NCI-H446 treated with DMSO at 0.1 percent for 48 hours (cell line): ENCODE measurements around the gene SNX33.

Source experiments
- DNase-seq: peaks from one replicate; lab custom pipeline; 2025; lab: John Stamatoyannopoulos, UW

The SNX33 gene

DNA sequence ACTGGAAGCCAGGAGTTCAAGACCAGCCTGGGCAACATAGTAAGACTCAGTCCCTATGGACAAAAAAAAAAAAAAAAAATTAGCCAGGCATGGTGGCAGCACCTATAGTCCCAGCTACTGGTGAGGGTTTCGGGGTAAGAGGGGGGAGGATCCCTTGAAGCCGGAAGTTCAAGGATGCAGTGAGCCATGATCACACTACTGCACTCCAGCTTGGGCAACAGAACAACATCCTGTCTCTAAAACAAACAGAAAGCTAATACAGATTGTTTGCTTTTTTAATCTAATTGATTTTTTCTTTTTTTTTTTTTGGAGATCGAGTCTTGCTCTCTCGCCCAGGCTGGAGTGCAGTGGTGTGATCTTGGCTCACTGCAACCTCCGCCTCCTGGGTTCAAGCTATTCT lies 6.1 kb upstream of the SNX33 start:
- no peak for DNase-seq

DNA sequence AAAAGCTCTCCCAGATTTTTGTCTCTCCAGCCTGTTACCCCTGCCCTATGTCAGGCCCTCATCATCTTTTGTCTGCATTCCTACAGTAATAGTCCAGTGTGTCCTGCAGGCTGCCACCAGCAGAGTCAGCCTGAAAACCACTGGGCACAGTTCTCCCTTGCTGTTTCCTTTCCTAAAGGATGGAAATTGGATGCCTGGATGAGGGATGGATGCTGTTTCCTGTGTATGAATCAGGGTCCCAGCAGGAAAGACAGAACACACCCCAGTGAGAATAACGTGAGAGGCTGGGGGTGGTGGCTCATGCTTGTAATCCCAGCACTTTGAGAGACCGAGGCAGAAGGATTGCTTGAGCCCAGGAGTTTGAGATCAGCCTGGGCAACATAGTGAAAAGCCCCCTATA lies 3.3 kb upstream of the SNX33 start:
- DNase-seq: no peak

DNA sequence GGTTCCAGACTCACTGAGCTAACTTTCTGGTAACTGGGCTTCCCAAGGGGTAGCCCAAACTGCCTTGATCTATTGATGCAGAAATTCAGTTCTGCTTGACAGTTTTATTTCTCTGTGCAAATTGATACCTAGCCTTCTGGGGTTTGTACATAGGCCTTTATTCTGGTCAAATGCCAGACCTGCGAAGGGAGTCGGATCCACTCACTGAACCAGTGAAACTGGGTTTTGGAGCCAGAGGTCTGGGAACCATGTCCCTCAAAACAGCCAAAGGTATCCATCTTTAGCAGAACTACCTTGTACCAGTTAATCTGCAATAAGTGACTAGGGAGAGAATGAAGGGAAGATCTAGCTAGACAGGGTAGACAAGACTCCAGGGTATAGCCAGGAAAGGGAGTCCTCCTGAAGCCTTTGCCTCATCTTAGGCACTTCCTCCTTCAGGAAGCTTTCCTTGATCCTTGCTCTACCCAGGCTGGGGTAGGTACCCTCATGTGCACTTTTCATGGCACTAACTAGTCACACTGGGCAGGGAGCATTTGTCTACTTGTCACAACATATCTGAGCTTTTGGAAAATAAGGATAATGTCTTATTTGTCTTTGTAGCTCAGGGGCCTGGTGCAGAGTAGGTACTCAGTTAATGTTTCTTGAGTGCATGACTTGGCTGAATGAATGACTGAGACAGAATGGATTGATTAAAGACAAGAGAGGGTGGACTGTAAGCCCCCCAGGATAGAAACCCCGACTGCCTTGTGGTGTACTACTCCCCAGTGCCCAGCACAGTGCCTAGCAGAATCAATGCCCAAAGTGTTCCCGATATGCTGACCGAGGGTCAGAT lies 1.4 kb upstream of the SNX33 start:
- DNase-seq: no peak

DNA sequence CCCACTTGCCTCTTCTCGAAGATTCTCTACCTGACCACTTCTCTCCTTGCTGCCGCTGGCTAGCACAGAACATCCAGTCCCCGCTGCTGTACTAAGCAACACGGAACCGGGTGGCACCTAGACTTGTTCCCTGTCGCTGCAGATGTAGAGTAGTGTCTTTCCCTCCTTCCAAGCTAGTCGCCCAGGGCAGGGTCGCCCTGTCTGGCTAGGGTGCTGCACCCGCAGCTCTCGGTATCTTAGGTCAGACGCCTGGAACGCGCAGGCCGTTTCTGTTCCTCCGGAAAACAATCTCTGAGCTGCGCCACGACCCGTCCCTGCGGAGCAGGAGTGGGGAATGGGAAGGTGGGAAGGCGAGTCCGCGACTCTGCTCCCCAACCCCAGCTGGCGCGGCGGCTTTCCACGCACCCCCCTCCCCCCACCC lies 758 bp upstream of the SNX33 start:
- no peak for DNase-seq

DNA sequence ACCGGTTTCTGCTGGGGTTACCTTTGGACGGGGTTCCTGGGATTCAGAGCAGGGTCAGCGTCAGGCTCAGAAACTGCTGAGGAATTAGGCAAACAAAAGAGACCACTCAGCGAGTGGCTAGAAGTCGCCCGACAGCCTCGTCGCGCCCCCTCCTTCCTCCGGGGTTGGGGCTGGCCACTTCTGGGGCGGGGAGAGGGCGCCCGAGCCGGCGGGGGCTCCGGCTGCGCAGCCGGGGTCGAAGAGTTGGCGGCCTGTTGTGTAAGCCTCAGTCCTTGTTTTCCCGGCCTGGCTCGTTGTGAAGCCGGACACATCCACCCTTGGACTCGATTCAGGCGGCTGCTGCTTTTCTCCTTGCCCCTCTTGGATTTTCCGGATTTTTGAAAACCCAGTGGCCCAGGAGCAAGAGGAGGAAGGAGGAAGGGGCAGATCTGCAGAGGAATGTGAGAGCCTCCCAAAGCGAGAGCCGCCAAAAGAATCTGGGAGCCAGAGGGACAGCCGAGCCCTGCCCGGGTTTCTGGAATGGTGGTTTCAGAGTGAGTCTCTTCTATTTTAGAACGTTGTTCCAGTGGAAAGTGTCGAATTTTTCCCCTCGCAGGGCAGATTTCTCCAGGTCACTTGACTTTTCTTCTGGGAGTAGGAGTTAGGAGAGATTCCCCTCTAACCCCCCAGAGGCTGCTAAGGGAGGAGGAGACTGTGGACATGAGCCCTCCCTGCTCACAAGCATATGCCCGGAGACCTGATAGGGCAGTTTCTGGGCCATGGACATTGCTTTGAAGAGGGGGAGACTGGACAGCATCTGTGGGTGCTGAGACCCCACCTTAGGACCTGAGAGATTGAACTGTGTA lies 666 bp downstream of the SNX33 start:
- DNase-seq: no peak

DNA sequence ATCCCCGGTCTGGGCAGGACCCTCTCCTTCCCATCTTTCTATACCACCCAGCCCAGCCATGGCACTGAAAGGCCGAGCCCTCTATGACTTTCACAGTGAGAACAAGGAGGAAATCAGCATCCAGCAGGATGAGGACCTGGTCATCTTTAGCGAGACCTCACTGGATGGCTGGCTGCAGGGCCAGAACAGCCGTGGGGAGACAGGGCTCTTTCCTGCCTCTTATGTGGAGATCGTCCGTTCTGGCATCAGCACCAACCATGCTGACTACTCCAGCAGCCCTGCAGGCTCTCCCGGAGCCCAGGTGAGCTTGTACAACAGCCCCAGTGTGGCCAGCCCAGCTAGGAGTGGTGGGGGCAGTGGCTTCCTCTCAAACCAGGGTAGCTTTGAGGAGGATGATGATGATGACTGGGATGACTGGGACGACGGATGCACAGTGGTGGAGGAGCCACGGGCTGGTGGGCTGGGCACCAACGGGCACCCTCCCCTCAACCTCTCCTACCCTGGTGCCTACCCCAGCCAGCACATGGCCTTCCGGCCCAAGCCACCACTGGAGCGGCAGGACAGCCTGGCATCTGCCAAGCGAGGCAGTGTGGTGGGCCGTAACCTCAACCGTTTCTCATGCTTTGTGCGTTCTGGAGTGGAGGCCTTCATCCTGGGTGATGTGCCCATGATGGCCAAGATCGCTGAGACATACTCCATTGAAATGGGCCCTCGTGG lies 1.5 kb downstream of the SNX33 start:
- no peak for DNase-seq

DNA sequence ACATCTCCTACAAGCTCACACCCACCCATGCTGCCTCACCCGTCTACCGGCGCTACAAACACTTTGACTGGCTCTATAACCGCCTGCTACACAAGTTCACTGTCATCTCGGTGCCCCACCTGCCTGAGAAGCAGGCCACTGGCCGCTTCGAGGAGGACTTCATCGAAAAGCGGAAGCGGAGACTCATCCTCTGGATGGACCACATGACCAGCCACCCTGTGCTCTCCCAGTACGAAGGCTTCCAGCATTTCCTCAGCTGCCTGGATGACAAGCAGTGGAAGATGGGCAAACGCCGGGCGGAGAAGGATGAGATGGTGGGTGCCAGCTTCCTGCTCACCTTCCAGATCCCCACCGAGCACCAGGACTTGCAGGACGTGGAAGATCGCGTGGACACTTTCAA lies 2.1 kb downstream of the SNX33 start:
- no peak for DNase-seq

DNA sequence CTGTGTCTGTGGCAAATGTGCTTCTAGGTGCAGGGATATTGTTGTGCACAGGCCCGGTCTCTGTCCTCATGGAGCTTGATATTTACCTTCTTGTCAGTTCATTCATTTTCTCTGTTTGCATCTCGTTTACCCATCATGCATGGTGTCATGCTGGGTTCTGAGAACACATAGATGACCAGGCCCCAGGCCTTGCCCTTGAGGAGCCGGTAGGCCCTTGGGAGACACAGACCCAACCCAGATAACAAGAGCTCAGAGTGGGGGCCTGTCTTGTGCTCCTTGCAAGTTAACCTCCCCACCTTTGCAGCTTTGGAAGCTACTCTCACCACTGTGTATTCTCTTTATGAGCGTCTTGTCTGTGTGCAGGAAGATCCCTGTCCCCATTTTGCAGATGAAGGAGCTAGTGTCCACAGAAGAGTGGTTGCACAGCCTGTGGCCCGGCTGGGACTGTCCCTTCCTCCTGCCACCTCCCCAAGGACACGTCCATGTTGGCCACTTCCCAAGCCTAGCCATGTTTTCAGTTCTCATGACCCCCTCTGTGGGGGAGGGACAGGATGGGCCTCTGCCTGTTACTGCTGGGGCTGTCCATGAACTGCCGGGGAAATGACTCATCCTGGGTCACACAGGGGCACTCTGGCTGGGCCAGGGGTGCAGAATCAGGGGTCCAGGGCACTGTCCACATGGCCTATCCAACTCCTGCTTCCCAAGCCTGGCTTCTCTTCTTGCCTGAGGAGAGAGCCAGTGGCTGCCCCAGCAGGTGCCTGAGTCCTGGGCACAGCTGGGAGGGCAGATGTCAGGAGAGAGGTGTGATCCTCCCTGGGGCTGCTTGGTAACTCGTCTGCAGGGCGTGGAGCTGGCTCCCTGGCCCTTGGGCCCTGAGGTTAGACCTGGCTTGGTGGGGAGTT lies 3.4 kb downstream of the SNX33 start:
- no peak for DNase-seq

DNA sequence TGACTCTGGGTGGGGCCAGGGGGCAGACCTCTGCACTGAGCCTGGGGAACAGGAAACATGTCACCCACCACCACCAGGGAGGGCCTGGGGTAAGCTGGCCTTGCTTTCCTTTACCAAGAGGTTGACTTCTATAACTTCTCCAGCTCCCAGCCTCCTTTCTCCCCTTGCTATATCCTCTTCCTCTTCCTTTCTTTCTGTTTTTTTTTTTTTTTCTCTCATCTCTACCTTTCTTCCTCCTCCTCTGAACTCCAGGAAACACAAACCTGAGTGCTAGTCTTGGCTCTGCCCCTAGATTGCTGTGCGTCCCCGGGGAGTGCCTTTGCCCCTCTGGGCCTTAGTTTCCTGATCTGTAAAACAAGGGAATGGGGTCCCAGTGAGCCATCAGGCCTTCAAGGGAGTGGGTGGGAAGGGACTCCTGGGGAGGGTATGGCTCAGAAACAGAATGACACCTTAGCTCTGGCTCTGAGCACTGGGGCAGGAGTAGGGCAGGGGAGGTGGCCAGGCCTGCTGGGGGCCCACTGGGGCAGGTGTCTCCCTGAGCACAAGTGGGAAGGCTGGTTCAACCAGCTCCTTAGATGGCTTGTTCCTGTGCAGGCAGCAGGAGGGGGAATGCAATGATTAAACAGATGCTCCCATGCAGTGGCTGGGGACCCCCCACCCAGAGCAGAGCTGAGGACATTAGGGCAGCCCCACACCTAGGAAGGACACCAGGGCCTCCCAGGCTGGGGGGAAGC lies 4.3 kb downstream of the SNX33 start:
- DNase-seq: no peak

DNA sequence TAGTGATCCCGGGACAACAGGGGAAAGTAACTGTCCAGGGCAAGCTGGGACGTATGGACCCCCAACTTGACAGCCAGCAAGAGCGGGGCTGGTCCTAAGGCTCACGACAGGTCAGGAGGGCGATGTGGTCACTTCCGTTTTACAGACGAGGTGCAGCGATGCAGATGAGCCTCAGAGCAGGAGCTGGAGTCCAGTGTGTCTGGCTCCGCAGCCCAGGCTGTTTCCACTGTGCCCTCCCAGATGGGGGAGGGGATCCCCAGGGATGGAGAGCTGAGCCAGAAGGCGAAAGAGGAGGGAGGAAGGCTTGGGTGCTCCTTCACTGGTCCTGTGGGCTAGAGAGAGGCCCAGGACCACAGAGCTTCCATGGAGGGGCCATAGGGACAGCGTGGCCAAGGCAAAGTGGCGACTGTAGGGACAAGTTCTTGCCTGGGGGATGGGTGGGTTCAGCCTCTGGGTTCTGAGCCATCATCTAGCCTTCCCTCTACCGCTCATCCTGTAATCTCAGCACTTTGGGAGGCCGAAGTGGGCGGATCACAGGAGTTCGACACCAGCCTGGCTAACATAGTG lies 5.7 kb downstream of the SNX33 start:
- DNase-seq: no peak

DNA sequence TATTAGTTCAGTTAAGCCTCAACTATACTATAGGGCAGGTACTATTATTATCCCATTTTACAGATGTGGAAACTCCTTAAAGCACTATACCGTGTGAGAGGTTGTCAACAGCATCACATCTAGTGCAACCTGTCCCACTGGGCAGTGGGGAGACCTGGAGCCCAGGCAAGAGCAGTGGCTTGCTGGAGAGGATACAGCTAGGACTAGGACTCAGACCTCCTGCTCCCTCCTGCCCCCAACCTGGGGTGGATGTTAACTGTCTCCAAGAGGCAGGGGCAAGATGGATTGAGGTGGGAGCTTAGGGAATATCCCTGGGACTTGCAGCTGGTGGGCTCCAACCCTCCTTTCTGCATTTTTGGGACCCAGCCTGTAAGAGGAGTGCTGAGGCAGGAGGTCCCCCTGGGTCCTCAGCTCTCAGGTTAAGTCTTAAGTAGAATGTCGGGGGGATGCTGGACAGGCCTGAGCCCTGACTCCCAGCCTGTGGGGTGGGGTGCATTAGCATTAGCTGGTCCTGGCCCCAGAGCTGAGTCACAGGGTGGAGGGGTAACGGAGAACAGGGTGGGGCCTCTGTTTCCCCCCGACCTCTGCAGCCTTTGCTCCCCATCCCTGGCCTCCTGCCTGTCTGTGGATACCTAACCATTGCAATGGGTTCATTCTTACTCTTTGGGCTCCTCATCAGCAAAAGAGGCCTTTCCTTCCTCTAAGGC lies 6.6 kb downstream of the SNX33 start:
- no peak for DNase-seq

DNA sequence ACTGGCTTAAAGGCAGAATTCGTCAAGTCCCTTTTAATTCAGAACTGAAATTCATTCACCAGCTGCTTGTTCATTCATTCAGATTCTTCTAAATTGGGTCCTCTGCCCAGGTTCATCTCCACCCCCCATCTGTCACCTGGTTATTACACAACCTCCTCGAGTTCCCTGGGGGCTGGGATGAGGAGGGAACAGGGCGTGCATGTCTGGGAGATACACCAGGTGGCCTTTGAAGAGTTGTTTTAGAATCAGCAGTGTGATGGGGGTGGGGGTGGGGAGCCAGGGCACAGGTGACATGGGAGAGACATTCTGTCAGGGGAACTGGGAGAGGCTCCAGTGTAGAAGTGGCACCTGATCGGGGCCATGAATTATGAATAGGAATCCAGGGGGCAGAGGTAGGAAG lies 8.2 kb downstream of the SNX33 start:
- no peak for DNase-seq

DNA sequence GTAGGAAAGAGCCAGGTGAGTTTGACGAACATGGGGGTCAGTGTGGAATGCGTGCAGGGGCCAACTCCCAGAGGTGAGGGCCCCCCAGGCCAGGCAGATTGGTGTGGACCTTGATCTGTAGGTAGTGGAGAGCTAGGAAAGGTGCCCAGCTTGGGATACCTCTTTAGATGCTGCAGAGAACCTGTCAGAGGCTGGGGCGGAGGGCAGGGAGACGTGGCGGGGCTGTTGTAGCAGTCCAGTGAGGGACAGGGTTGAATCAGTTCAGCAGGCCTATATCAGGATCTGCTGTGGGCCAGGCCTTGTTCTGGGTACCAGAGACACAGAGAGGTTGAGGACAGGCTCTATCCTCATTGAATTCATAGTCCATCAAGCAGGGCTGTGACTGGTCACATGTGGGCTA lies 8.6 kb downstream of the SNX33 start:
- DNase-seq: no peak

DNA sequence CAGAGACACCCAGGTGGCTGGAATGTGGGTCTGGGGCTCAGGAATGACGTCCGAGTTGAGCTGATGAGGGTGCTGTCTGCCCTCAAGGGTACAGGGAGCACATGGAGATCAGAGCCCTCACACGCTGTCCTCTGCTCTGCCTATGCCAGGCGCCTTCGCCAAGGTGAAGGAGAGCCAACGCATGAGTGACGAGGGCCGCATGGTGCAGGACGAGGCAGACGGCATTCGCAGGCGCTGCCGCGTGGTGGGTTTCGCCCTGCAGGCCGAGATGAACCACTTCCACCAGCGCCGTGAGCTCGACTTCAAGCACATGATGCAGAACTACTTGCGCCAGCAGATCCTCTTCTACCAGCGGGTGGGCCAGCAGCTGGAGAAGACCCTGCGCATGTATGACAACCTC lies 9.1 kb downstream of the SNX33 start:
- DNase-seq: no peak

DNA sequence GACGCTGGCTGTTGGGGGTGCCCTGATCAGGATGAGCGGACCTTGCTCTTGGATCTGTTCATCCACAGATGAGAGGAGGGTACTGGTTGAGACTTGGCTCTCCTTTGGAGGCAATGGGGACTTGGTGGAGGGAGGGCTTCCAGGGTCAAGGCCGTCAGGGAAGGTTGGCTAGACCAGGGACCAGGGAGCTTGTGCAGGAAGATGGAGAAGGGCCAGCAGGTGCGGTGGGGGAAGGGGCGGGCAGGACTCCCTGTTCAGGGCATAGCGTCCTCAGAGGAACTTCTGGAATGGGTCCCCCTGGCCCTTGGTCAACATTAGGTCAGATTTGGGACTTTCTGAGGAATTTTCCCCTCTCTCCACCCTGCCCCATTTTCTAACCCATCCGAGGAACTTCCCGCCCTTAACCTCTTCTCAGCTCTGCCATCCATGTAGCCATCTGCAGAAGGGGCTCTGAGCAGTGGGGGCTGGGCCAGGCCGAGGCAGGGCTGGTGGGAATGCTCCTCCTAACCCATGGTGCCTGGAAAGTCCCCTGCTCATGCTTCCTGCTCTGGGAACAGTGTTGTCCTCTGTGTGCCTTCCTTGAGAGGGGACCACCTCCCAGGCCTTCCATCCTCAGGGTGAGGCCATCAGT lies 11.5 kb downstream of the SNX33 start:
- no peak for DNase-seq

DNA sequence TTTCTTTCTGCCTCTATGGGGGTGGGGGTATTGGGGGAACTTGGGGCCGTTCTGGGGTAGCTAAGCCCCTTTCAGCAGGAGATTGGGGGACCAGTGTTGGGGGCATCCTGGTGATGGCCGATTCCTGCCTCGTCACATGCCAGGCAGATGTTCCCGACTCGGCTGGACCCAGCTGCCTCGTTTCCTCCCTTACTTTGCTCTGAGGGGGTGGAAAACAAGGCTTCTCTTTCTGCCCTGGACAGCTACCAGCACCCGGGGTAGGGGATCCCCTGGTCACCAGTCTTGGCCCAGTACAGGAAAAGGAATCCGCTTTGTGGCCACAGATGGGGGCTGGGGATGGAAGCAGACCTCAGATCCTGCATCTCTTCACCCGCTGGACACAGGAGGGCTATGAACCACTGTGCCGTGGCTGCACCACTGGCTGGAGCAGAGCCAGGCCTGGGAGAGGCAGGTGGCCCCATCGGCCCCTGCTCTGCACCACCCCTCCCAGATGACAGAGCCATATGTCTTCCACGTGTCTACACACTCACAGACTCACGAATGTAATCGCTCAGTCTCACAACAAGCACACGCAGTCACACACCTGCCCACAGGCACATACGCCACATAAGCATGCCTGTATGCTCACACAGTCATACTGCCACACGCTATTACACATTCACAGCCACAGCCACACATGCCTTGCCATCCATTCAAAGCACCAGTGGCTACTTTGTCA lies 12.4 kb downstream of the SNX33 start:
- DNase-seq: no peak

DNA sequence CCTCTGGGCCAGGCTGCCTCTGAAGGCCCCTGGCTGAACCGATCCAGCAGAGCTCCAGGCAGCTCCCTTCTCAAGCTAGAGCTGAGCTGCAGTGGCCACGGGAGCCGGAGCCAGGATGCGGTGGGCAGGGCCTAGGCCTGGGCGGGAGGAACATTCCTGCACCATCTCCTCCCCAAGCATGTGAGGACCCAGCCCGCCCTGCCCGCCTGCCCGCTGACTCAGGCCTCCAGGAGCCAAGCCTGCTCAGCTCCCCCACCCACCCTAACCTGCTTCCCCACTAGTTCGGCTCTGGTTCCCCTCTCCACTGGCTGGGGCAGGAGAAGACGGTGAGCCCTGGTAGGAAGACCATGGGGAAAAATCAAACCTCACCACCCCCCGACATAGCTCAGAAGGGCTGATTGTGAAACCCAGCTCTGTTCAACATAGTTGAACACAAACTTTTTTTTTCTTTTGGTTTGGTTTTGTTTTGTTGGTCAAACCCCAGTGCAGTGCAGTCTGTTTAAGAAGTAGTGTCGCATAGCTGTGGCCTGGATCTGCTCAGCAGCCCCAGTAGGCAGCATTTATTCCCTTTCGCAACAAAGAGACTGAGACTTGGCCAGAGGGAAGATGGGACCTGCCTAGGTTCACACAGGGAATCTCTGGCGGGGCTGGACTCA lies 13.5 kb downstream of the SNX33 start:
- no peak for DNase-seq

DNA sequence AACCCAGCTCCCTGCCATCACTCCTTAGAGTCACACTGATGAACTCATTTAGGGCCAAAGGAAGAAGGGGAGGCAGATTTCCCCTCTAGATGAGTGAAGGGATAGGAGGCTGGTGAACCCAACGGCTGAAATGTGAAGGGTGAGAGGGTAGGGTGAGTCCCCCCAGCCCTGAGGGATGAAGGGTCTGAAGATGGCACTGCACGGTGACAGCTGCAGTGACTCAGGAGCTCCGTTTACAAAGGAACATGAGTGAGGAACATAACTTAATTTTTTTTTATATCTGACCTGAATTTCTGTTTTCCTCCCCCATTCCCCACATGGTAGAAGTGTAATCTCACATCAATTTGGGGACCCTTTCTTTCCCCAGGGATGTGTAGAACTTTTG lies 14.0 kb downstream of the SNX33 start:
- no peak for DNase-seq
